Panc1 (cell line): ENCODE data around the gene C6orf89. TPM values are rescaled to one million over a fixed set of nuclear protein-coding genes. Genes with fewer than 3 reads are reported as not detected.

Experiments
- ATAC-seq: fragments of 200-7000 bp; cut with Tn5 transposase; 2 replicates; pipeline ENCODE4 v1.9.1; 2020; ENCODE audit warnings: mild to moderate bottlenecking, moderate library complexity
- BruUV-seq: library from RNA; stranded (reverse); fragments of 400-500 nt; replicated peaks from 2 replicates; lab custom pipeline; 2021; lab: Mats Ljungman, UMichigan
- CTCF ChIA-PET: fragments of 300-600 bp; sonication (Branson Sonifier 250); formaldehyde crosslinking; loops from one replicate; lab custom pipeline; 2022; ENCODE audit warnings: antibody characterized with exemption; lab: Charles Lee
- POLR2A ChIA-PET: fragments of 300-600 bp; sonication (Branson Sonifier 250); formaldehyde crosslinking; loops from one replicate; lab custom pipeline; 2022; ENCODE audit warnings: antibody characterized with exemption; lab: Charles Lee
- DNase-seq: peaks from one replicate; pipeline ENCODE4 v3.0.0-alpha.2; 2010; ENCODE audit warnings: low read depth, low spot score
- H3K27ac ChIP-seq: 2 replicates; pipeline ENCODE4 v1.5.1; 2011; ENCODE audit warnings: mild to moderate bottlenecking, low read length, inconsistent platforms
- H3K27me3 ChIP-seq: fragments of 200-500 bp; sonication (Bioruptor generic); 2 replicates; pipeline ENCODE4 v1.6.0; 2014; ENCODE audit warnings: low read length, inconsistent platforms; ENCODE audit not compliant: control insufficient read depth, insufficient read depth
- H3K36me3 ChIP-seq: fragments of 200-500 bp; sonication (Bioruptor generic); 2 replicates; pipeline ENCODE4 v1.5.1; 2014; ENCODE audit warnings: inconsistent platforms, mild to moderate bottlenecking, low read length, moderate library complexity; ENCODE audit not compliant: control insufficient read depth, insufficient read depth
- H3K4me1 ChIP-seq: 2 replicates; pipeline ENCODE4 v1.5.1; 2011; ENCODE audit warnings: inconsistent platforms, mild to moderate bottlenecking, low read length, moderate library complexity; ENCODE audit not compliant: control insufficient read depth, insufficient read depth
- H3K4me3 ChIP-seq, 2 experiments: 2 replicates each; pipeline ENCODE4 v1.5.1; 2011 to 2012; ENCODE audit warnings: low read depth in 2 of 2, low read length in 2 of 2, mild to moderate bottlenecking in 2 of 2, inconsistent platforms in 1 of 2, moderate library complexity in 1 of 2
- H3K9me3 ChIP-seq: fragments of 200-500 bp; sonication (Bioruptor generic); 2 replicates; pipeline ENCODE4 v1.5.1; 2014; ENCODE audit warnings: low read depth, mild to moderate bottlenecking, inconsistent platforms, low read length, moderate library complexity; ENCODE audit not compliant: control insufficient read depth, insufficient read depth
- POLR2AphosphoS5 ChIP-seq: IDR thresholded peaks from 2 replicates; pipeline ENCODE4 v1.6.1; 2012; ENCODE audit warnings: mild to moderate bottlenecking, low read depth, low read length, moderate library complexity
- SIN3A ChIP-seq: IDR thresholded peaks from 2 replicates; pipeline ENCODE4 v1.6.1; 2012; ENCODE audit warnings: low read depth, mild to moderate bottlenecking, low read length, moderate library complexity, borderline replicate concordance; ENCODE audit not compliant: insufficient read depth
- TCF7L2 ChIP-seq: IDR thresholded peaks from 2 replicates; pipeline ENCODE4 v1.6.1; 2011; ENCODE audit warnings: mild to moderate bottlenecking, low read depth, low read length, inconsistent platforms
- in situ Hi-C: cut with HindIII; loops from 2 replicates; pipeline ENCODE4 v1.10.0; 2016; ENCODE audit warnings: low sequenced_read_pairs, low pct_unique_long_range_greater_than_20kb
- intact Hi-C: fragments of 100-400 bp; cut with micrococcal nuclease; formaldehyde crosslinking; loops from one replicate; pipeline ENCODE4 v1.10.0; 2022; ENCODE audit not compliant: unreplicated experiment
- total RNA-seq: library from RNA; stranded (reverse); gene quantifications from one replicate; pipeline ENCODE4 v1.2.1, GENCODE V29; 2021; ENCODE audit not compliant: unreplicated experiment
- TF ChIP-seq, protein P1 (sequence below), 2 experiments: IDR thresholded peaks; 2 replicates each; pipeline ENCODE4 v1.6.1; 2011 to 2012; ENCODE audit warnings: low read depth in 2 of 2, control low read depth in 1 of 2, low read length in 1 of 2, mild to moderate bottlenecking in 1 of 2, moderate library complexity in 1 of 2; ENCODE audit not compliant: insufficient read depth in 1 of 2
- TF ChIP-seq, protein P2 (sequence below): fragments of 450-650 bp; IDR thresholded peaks from 2 replicates; pipeline ENCODE4 v1.5.1; 2017; ENCODE audit warnings: mild to moderate bottlenecking

The C6orf89 gene
- total RNA-seq, 1 experiment from 2014 or later: 59.2 TPM

DNA sequence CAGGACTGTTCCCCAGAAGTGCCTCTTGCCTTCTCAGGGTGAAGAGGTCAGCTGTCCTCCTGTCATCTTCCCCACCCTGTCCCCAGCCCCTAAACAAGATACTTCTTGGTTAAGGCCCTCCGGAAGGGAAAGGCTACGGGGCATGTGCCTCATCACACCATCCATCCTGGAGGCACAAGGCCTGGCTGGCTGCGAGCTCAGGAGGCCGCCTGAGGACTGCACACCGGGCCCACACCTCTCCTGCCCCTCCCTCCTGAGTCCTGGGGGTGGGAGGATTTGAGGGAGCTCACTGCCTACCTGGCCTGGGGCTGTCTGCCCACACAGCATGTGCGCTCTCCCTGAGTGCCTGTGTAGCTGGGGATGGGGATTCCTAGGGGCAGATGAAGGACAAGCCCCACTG lies 78.6 kb downstream of the C6orf89 start:
- TF ChIP-seq SIN3A (no peak), TCF7L2 (no peak), POLR2AphosphoS5 (no peak)
- TF ChIP-seq, protein P1, sequence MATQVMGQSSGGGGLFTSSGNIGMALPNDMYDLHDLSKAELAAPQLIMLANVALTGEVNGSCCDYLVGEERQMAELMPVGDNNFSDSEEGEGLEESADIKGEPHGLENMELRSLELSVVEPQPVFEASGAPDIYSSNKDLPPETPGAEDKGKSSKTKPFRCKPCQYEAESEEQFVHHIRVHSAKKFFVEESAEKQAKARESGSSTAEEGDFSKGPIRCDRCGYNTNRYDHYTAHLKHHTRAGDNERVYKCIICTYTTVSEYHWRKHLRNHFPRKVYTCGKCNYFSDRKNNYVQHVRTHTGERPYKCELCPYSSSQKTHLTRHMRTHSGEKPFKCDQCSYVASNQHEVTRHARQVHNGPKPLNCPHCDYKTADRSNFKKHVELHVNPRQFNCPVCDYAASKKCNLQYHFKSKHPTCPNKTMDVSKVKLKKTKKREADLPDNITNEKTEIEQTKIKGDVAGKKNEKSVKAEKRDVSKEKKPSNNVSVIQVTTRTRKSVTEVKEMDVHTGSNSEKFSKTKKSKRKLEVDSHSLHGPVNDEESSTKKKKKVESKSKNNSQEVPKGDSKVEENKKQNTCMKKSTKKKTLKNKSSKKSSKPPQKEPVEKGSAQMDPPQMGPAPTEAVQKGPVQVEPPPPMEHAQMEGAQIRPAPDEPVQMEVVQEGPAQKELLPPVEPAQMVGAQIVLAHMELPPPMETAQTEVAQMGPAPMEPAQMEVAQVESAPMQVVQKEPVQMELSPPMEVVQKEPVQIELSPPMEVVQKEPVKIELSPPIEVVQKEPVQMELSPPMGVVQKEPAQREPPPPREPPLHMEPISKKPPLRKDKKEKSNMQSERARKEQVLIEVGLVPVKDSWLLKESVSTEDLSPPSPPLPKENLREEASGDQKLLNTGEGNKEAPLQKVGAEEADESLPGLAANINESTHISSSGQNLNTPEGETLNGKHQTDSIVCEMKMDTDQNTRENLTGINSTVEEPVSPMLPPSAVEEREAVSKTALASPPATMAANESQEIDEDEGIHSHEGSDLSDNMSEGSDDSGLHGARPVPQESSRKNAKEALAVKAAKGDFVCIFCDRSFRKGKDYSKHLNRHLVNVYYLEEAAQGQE (IDR thresholded peaks at IDR 0.05; ENCODE audit: insufficient read depth in 1 of 2, low read depth in 2 of 2, low read length in 1 of 2): no peak
- TF ChIP-seq, protein P2, sequence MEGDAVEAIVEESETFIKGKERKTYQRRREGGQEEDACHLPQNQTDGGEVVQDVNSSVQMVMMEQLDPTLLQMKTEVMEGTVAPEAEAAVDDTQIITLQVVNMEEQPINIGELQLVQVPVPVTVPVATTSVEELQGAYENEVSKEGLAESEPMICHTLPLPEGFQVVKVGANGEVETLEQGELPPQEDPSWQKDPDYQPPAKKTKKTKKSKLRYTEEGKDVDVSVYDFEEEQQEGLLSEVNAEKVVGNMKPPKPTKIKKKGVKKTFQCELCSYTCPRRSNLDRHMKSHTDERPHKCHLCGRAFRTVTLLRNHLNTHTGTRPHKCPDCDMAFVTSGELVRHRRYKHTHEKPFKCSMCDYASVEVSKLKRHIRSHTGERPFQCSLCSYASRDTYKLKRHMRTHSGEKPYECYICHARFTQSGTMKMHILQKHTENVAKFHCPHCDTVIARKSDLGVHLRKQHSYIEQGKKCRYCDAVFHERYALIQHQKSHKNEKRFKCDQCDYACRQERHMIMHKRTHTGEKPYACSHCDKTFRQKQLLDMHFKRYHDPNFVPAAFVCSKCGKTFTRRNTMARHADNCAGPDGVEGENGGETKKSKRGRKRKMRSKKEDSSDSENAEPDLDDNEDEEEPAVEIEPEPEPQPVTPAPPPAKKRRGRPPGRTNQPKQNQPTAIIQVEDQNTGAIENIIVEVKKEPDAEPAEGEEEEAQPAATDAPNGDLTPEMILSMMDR: no peak
- DNase-seq (no peak), ATAC-seq (no peak)
- no TSS peak for BruUV-seq
- Histone ChIP-seq H3K27me3 (no peaks in the 10 kb centered on the region), H3K9me3 (no peaks in the 10 kb centered on the region), H3K27ac (no peak overlapping the region), H3K36me3 (peaks cover 4% of the 10 kb centered on the region), H3K4me3 (no peak overlapping the region), H3K4me1 (peaks cover 8% of the 10 kb centered on the region; the same call in 1 of the 2 replicates)
- ChIA-PET CTCF (interaction anchor here (0.9 kb wide), 1 partner anchor 53 kb away, joined by 3 read pairs; no protein-coding TSS in a partner anchor), POLR2A (no interaction called here)
- in situ Hi-C loops: no loop called here
- intact Hi-C loops: no loop called here

DNA sequence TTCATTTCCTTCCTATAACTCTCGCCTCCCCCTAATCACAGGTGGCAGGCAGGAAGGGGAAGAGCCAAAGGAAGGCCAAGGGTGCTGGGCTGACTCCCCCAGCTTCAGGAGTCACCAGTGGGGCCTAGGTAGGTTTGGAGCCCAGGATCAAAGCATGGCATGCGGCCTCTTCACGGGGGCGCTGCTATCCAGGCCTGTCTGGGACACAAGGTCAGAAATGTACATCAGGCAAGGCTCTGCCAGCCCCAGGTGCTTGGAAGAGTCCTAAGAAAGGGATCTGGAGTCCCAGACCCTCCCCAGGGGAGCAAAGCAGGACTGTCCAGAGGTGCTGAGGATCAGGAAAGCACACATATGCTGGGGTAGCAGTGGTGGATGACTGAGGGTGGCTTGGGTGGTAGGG lies 79.2 kb downstream of the C6orf89 start:
- peaks cover 8% of the 10 kb centered on the region; the same call in 1 of the 2 replicates for H3K4me1 ChIP-seq
- in situ Hi-C loops: no loop called here
- DNase-seq: no peak
- no peak for ATAC-seq
- ChIA-PET POLR2A (no interaction called here), CTCF (interaction anchor here (0.9 kb wide), 1 partner anchor 53 kb away, joined by 3 read pairs; no protein-coding TSS in a partner anchor)
- no peak overlapping the region for H3K27ac ChIP-seq
- no TSS peak for BruUV-seq
- H3K9me3 ChIP-seq: no peaks in the 10 kb centered on the region
- H3K4me3 ChIP-seq: no peak overlapping the region
- intact Hi-C loops: no loop called here
- no peaks in the 10 kb centered on the region for H3K27me3 ChIP-seq
- TF ChIP-seq SIN3A (no peak), TCF7L2 (no peak), POLR2AphosphoS5 (no peak)
- TF ChIP-seq, protein P1 (IDR thresholded peaks at IDR 0.05; ENCODE audit: insufficient read depth in 1 of 2, low read depth in 2 of 2, low read length in 1 of 2): no peak
- TF ChIP-seq, protein P2: no peak
- peaks cover 8% of the 10 kb centered on the region for H3K36me3 ChIP-seq
